ENCODE measurements around the gene SP1. TPM values are rescaled to one million over a fixed set of nuclear protein-coding genes. Genes with fewer than 3 reads are reported as not detected.

SP1 gene
- total and polyA plus RNA-seq, 9 of the 15 experiments (the other 6 are each of a cell fraction or from before 2014, with no cell fraction given): 8.0 to 65.5 (median 41.6) TPM

DNA sequence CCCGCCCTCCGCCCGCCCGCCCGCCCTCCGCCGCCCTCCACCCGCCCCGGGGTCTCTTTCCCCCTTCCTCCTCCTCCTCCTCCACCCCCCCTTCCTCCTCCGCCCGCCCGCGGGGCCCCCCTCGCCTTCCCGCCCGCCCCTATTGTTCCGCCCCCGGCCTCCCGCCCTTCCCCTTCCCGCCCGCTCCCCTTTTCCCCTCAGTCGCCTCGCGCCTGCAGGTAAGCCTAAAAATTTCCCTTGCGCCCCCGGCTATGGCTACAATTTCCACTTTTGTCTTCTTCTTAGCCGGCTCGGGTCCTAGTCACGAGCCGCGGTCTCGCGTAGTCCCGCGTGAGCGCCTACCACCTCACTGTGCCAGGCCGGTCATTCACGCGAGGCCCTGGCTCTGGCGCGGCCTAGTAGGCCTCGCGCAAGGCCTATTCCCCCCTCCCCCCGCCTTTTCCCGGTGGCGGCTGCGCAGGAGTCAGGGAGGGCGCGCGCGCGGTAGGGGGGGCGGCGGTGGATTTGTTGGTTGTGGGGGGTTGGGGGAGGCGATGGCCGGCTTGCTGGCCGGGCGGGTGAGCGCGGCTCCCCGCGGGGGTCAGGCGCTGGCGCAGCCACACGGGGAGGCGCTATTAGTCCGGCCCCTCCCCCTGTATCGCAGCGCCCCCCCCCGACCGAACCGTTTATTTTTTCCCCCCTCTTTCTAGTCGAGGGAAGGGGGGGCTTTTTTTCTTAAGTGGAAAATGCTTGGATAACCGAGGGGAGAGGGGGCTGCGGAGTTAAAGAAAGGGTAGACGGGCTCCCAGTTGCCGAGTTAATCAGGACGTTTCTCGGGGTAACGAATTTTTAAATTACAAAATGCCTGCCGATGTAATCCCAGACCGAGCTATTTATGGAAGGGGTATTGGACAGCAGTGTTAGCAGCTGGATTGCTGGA lies 72.4 kb downstream of the SP1 start (continued):
- TF ChIP-seq, protein P1, sequence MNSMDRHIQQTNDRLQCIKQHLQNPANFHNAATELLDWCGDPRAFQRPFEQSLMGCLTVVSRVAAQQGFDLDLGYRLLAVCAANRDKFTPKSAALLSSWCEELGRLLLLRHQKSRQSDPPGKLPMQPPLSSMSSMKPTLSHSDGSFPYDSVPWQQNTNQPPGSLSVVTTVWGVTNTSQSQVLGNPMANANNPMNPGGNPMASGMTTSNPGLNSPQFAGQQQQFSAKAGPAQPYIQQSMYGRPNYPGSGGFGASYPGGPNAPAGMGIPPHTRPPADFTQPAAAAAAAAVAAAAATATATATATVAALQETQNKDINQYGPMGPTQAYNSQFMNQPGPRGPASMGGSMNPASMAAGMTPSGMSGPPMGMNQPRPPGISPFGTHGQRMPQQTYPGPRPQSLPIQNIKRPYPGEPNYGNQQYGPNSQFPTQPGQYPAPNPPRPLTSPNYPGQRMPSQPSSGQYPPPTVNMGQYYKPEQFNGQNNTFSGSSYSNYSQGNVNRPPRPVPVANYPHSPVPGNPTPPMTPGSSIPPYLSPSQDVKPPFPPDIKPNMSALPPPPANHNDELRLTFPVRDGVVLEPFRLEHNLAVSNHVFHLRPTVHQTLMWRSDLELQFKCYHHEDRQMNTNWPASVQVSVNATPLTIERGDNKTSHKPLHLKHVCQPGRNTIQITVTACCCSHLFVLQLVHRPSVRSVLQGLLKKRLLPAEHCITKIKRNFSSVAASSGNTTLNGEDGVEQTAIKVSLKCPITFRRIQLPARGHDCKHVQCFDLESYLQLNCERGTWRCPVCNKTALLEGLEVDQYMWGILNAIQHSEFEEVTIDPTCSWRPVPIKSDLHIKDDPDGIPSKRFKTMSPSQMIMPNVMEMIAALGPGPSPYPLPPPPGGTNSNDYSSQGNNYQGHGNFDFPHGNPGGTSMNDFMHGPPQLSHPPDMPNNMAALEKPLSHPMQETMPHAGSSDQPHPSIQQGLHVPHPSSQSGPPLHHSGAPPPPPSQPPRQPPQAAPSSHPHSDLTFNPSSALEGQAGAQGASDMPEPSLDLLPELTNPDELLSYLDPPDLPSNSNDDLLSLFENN (IDR thresholded peaks at IDR 0.05; ENCODE audit: low read depth in 2 of 2, low read length in 2 of 2): no peak
- TF ChIP-seq ZNF699 (CRISPR knock-in tag; IDR thresholded peaks at IDR 0.05; ENCODE audit: insufficient replicate concordance) (no peak), PHTF2 (CRISPR knock-in tag; IDR thresholded peaks at IDR 0.05) (no peak), SRSF3 (IDR thresholded peaks at IDR 0.05; ENCODE audit: insufficient read depth, low read length) (no peak), U2AF1 (optimal IDR thresholded peaks at IDR 0.05; ENCODE audit: low read depth, low read length) (peak; percentile 84), HSF4 (CRISPR knock-in tag; IDR thresholded peaks at IDR 0.05; ENCODE audit: borderline replicate concordance) (no peak), TBL1XR1 (IDR thresholded peaks at IDR 0.05; ENCODE audit: low read length in 2 of 2) (no peak; a peak in 2 of 4 replicates), NCOA4 (IDR thresholded peaks at IDR 0.05; ENCODE audit: partially characterized antibody) (no peak), PHF20 (IDR thresholded peaks at IDR 0.05; ENCODE audit: partially characterized antibody) (peak; percentile 82), PRPF4 (IDR thresholded peaks at IDR 0.05; ENCODE audit: insufficient read depth, low read depth, low read length, poor library complexity, severe bottlenecking) (peak; percentile 86), GATAD2A (IDR thresholded peaks at IDR 0.05) (0 out of 2 replicates have a peak, but pooled peaks have one; percentile 15), CBX8 (IDR thresholded peaks at IDR 0.05; ENCODE audit: borderline replicate concordance, extremely low read depth, low read depth, low read length, poor library complexity, severe bottlenecking) (no peak), MYC (IDR thresholded peaks at IDR 0.05; ENCODE audit: low read depth, low read length) (peak; percentile 78), MYC (CRISPR knock-in tag; IDR thresholded peaks at IDR 0.05; ENCODE audit: borderline replicate concordance, low read depth) (no peak), TCF3 (CRISPR knock-in tag; IDR thresholded peaks at IDR 0.05) (no peak)
- TF ChIP-seq, protein P2, sequence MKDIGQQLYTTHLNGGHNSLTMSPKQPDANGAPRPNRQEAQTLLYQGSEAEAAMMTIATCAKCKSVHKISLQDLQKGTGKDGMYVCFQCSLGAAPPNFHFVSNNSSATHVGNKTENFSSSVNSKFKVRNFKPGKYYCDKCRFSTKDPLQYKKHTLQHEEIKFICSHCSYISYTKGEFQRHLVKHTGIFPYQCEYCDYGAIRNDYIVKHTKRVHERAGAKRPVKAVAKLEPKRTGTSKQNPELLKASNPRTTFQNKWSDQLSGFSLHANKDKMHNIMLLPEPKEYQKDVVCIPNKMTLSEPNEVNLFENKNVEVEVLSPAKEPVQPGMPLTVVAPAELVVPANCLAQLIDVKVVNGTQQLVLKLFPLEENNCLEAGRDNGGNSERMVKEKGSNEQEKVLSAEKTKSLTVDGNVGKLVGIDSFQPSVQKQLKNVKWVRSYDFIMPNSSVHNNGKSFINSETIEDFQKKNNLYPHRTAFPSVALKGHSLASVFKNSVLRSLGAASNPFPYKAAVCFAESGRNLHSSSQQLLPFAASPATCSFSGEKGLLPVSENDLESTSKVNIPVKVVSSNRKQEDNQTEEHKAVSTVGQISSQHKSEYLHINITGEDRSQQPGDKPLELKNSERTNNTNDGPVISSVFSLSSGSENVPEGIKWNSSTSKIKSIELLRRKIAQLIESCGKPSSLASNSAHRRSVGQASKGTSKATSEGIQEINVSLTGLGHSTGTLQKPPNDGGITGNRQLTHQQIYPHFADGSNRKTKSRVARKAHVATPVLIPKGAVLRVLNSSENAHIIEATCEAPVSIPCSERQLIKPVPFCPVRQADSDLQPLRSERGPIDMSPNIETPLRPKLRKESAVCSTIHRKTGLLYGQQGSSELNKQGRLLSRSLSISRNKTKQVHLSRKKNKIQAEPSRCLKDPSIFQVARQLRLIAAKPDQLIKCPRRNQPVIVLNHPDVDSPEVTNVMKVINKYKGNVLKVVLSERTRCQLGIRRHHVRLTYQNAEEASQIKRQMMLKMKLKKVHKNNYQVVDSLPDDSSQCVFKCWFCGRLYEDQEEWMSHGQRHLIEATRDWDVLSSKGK (CRISPR knock-in tag; IDR thresholded peaks at IDR 0.05): no peak
